IMR-90 (cell line): Measurements from ENCODE around the gene SH3BP4.

ENCODE experiments used
- CTCF ChIP-seq: conservative IDR thresholded peaks from 2 replicates; pipeline ENCODE4 v1.5.1; 2012; ENCODE audit warnings: mild to moderate bottlenecking, low read depth, low read length, improper control_type of control experiment
- ELK1 ChIP-seq: fragments of 150-350 bp; IDR thresholded peaks from 2 replicates; pipeline ENCODE4 v1.6.1; 2016; ENCODE audit warnings: low read depth, mild to moderate bottlenecking, low read length, moderate library complexity, borderline replicate concordance
- FOS ChIP-seq: fragments of 150-350 bp; IDR thresholded peaks from 2 replicates; pipeline ENCODE4 v1.6.1; 2016; ENCODE audit warnings: low read depth, low read length
- MAZ ChIP-seq: IDR thresholded peaks from 2 replicates; pipeline ENCODE4 v1.6.1; 2012; ENCODE audit warnings: low read depth, mild to moderate bottlenecking, low read length, improper control_type of control experiment, moderate library complexity, borderline replicate concordance
- POLR2A ChIP-seq: IDR thresholded peaks from 2 replicates; pipeline ENCODE4 v1.6.1; 2012; ENCODE audit warnings: mild to moderate bottlenecking, low read depth, low read length
- RAD21 ChIP-seq: IDR thresholded peaks from 2 replicates; pipeline ENCODE4 v1.6.1; 2012; ENCODE audit warnings: low read length, improper control_type of control experiment
- RCOR1 ChIP-seq: IDR thresholded peaks from 2 replicates; pipeline ENCODE4 v1.6.1; 2012; ENCODE audit warnings: mild to moderate bottlenecking, low read length, improper control_type of control experiment; ENCODE audit not compliant: insufficient replicate concordance
- RFX5 ChIP-seq: IDR thresholded peaks from 2 replicates; pipeline ENCODE4 v1.8.0; 2012; ENCODE audit warnings: low read depth, mild to moderate bottlenecking, low read length, moderate library complexity
- SMC3 ChIP-seq: fragments of 150-350 bp; IDR thresholded peaks from 2 replicates; pipeline ENCODE4 v1.6.1; 2016; ENCODE audit warnings: low read depth, mild to moderate bottlenecking, antibody characterized with exemption, low read length, moderate library complexity

- no peak for TF ChIP-seq CTCF
- TF ChIP-seq FOS: no peak
- TF ChIP-seq POLR2A: no peak
- TF ChIP-seq RFX5: no peak
- no peak for TF ChIP-seq RAD21
- no peak for TF ChIP-seq SMC3
- no peak for TF ChIP-seq RCOR1
- no peak for TF ChIP-seq ELK1
- no peak for TF ChIP-seq MAZ
Measured at GRCh38 chr2:234993541-234993981, 41.7 kb downstream of the SH3BP4 start.
